Fibroblast of skin of back (primary cell): ENCODE measurements around the gene PLCG1.

Experiments used
- DNase-seq: peaks from one replicate; pipeline ENCODE4 v3.0.0-alpha.2; 2013

PLCG1 gene

DNA sequence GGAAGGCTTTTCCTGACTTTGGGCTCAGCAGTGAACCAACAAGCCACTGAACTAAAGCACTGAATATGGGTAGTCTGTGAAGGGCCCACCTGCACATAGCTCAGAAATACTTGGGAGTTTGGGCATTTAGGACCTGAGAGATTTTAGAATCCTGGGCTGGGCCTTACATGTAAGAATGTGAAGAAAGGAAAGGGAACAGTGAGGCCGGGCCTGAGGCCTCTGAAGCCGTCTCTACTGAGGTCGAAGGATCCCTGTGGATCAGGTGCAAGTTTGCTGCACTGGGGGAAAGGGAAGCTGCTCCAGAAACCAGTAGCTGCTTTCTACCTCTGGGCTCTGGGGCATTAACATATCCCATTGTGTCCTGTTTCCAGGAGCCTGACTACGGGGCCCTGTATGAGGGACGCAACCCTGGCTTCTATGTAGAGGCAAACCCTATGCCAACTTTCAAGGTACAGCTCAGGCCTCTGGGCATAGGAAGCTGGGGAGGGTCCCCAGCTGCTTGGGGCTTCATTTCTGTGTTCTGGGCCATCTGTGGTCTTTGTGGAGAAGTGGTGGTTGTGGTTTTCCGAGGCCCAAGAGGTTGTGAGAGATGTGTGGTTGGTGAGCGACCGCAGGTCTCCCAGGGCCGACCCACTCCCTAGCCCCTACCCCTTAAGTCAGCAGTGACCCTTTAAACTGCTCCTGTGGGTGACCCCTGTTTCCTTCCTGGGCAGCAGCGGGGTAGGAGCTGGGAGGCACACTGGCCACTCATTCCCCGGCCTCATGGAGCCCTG, 30.3 kb downstream of the PLCG1 start:
- DNase-seq = no peak

- DNase-seq = no peak
These were observed 31.2 kb downstream of the PLCG1 start for GRCh38 chr20:41168281-41169161.

GRCh38 chr20:41169162-41169690, 31.9 kb downstream of the PLCG1 start:
- DNase-seq = no peak

DNA sequence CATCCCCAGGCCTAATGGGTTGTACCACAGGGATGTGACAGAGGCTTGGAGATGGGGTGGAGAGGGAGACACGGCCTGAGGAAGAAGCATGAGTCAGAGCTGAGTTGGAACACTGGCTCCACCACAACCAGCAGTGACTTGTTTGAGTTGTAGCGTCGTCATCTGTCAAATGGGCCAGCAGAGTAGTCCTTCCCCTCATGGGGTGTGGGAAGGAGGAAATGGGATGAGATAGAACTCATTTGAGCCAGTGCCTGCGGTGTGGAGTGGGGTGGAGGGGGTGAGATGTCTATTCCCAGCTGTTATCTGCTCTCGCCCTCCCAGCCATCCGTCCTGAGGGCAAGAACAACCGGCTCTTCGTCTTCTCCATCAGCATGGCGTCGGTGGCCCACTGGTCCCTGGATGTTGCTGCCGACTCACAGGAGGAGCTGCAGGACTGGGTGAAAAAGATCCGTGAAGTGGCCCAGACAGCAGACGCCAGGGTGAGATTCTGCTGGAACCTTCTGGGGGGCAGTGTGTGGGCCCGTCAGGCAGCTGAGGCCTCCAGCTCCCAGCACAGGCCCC, 32.5 kb downstream of the PLCG1 start:
- peak; percentile 62 for DNase-seq

- no peak for DNase-seq
These were observed 33.2 kb downstream of the PLCG1 start for GRCh38 chr20:41170386-41171105.

- no peak for DNase-seq
These were observed 34.5 kb downstream of the PLCG1 start for GRCh38 chr20:41171736-41172295.

DNA sequence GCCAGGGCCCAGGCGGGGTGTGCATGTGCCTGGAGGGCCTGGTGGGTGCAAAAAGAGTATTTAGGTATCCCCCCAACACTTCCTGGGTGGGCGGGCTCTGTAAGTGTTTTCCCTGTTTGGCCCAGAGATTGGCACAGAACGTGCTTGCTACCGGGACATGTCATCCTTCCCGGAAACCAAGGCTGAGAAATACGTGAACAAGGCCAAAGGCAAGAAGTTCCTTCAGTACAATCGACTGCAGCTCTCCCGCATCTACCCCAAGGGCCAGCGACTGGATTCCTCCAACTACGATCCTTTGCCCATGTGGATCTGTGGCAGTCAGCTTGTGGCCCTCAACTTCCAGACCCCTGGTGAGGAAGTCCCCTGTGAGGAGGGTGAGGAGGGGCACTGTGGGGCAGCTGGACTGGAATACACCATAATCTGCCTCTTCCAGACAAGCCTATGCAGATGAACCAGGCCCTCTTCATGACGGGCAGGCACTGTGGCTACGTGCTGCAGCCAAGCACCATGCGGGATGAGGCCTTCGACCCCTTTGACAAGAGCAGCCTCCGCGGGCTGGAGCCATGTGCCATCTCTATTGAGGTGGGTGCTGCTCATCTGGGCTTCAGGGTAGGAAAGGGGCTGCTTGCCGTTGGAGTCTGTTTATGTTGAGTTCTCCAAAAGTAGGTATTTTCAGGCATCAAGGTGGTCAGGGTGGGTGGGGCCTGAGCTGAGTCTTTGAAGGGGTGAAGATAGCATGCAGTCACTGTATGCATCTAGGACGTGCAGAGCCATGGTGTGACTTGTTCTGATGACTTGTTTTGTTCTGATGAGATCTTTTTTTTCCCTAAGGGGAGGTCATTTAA, 35.2 kb downstream of the PLCG1 start:
- DNase-seq = no peak

- DNase-seq = peak; percentile 61
These were observed 35.9 kb downstream of the PLCG1 start for GRCh38 chr20:41173161-41173721.

DNA sequence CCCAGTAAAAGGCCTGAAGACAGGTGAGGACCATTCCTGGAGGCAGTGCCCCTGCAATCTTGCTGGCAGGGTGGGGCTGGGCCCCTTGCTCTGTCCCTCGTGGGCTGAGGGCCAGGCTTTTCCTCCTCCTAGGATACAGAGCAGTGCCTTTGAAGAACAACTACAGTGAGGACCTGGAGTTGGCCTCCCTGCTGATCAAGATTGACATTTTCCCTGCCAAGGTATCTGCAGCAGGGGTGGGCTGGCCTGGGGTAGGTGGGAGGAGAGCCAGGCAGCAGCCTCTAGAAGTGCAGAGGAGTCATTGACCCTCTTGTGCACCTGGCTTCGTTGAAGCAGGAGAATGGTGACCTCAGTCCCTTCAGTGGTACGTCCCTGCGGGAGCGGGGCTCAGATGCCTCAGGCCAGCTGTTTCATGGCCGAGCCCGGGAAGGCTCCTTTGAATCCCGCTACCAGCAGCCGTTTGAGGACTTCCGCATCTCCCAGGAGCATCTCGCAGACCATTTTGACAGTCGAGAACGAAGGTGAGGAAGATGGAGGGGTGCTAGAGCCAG, 36.5 kb downstream of the PLCG1 start:
- no peak for DNase-seq

DNA sequence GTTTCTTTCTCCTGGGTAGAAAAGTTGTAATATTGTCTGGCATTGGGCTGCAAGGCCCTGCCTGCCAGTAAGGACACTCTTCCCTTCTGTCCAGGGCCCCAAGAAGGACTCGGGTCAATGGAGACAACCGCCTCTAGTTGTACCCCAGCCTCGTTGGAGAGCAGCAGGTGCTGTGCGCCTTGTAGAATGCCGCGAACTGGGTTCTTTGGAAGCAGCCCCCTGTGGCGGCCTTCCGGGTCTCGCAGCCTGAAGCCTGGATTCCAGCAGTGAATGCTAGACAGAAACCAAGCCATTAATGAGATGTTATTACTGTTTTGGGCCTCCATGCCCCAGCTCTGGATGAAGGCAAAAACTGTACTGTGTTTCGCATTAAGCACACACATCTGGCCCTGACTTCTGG, 37.0 kb downstream of the PLCG1 start:
- no peak for DNase-seq

DNA sequence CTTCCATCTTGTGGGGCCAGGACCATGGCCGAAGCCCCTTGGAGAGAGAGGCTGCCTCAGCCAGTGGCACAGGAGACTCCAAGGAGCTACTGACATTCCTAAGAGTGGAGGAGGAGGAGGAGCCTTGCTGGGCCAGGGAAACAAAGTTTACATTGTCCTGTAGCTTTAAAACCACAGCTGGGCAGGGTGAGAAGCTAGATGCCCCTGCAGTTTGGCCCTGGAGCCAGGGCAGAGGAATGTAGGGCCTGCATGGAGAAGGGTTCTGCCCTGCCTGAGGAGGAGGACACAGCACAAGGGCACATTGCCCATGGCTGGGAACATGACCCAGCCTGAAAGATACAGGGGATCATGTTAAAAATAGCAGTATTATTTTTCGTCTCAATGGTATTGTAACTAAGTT, 37.4 kb downstream of the PLCG1 start:
- peak; percentile 32 for DNase-seq

DNA sequence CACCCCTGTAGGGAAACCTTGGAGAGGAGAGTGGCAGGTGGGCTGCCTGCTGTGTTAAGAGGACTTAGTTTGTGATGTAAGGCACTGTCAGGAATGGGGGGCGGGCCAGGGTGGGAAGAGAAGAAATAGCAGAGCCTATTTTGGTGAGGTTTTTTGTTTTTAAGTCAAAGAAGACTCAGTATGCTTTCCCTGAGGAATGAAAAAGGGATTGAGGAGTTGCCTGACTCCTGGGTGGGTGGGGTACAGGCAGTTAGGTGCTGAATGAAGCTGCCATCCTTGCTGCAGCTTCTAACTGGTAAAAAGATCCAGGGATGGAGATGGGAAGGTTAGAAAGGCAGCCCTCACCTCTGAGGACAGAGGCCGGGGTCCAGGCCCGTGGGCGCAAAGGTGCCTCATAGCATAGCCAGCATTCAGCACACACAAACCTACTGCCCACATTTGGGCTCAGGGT, 37.9 kb downstream of the PLCG1 start:
- no peak for DNase-seq

GRCh38 chr20:41175727-41176330, 38.5 kb downstream of the PLCG1 start:
- DNase-seq = no peak

DNA sequence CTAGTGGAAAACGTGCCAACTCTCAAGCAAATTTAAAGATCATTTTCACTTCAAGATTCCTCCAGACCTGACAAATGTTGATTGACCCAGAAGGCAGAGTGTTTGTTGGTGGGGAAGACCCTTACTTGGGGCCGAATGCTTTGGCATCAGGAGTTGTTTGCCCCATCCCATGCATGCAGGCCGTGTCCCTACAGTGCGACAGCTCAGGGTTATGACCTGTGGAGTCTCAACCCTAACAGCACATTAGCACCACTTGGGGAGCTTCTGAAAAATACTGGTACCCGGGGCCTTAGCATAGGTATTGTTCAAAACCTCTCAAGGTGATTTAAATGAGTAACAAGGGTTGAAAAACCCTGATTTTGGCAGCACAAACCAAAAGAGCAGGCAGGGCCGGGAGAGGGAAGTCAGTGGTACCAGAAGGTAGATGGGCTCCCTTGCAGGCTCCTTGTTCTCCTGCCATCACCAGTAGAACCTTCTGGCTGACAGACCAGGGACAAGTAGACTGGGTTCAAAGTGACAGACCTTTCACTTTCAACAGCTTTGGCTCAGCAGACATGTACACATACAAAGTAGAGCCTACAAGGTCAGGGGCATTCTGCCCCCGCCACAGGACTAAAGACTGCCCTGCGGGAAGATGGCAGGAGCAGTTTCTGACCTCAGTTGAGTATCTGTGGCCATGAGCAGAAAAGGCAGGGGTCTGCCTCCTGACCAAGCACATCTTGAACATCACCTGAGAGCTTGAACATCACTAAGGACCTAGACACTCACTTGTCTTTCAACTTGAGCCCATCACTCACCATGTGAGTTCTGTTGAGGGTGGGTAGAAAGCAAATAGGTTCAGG, 39.6 kb downstream of the PLCG1 start:
- DNase-seq = no peak

- peak; percentile 98 for DNase-seq
These were observed 40.3 kb downstream of the PLCG1 start for GRCh38 chr20:41177636-41178035.

DNA sequence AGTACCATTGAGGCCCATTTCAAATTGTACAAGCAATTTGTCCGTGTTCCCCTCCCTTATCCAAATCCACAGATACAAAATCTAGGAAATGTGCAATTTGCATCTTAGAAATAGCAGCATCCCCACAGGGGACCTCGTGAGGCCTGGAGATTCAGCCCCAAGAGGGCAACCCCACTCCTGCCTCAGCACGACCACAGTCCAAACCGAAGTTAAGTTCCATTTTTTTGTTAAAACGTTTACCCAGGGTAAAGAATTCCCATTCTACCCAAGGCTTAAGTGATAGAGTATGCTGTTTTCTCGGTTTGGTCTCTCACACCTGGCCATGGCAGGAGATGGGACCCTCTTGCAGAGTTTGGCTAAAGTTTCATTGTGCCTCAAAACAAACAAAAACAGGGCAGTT, 41.2 kb downstream of the PLCG1 start:
- no peak for DNase-seq

DNA sequence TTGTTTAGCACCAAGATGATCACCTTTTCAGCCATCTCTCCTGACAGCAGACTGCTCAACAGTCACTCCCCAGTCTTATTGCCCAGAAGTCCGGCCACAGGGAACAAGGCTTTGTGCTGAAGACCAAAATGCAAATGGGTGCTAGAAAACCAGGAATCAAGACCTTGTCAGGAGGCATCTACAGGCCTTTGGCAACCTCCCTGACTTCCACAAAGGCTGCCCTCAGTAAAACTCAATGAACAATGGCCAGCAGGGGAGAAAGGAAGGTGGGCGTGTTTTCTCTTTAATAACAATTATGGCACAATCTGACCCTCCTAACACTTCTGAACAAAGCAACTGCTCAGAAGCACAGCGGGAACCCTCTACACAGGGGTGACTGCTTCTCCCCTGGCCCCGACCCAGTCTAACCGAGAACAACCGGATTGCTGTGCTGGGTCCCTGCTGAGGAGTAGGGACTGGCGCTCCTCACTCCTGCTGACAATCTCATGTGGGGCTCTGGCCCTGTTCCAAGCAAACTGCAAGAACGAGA, 41.6 kb downstream of the PLCG1 start:
- DNase-seq = peak; percentile 14

- DNase-seq = no peak
These were observed 42.6 kb downstream of the PLCG1 start for GRCh38 chr20:41179961-41180360.
